Stimulated activated CD4-positive, alpha-beta T cell treated with anti-CD3 and anti-CD28 coated beads, Interleukin-1b, Interleukin-23, amount 100 ng/mL, for 48 hours (primary cell): ENCODE measurements around the gene FAM117B.
"Not testable (repeated sequence)": the region's sequence is repeated elsewhere in the genome, so short reads cannot be mapped to it uniquely, and the experiment has no call there.

ENCODE experiments used
- DNase-seq: peaks from one replicate; pipeline ENCODE4 v3.0.0-alpha.2; 2020

FAM117B gene

DNA sequence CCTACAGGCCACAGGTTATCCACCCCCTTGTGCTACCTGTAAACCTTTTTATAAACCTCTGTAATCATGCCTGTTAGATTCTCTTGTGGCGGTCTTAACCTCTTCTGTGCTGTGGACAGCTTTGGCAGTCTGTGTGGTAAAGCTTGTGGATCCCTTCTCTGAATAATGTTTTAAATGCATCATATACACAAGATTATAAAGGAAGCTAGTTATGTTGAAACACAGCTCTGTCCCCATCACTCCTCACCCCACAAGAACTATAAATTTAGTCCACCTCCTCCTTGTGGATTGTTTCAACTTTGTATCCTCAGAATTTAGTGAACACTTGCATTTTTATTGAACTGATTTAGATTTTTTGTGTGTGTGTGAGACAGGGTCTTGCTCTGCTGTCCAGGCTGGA lies 129.1 kb downstream of the FAM117B start:
- DNase-seq: no peak

GRCh38 chr2:202764991-202765390 lies 130.2 kb downstream of the FAM117B start:
- no peak for DNase-seq

DNA sequence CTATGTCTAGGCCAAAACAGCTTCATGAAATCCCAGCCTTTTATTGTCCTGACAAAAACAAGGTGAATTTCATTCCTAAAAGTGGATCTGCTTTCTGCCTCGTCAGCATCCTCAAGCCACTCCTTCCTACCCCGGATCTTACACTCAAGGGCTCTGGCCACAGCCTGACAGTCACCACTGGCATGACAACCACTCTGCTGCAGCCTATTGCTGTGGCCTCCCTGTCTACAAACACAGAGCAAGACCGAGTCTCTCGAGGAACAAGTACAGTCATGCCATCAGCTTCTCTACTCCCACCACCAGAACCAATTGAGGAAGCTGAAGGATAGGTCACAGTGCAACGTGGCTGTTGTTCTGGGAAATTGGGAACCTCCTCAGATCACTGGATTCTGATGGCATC lies 130.7 kb downstream of the FAM117B start:
- no peak for DNase-seq

DNA sequence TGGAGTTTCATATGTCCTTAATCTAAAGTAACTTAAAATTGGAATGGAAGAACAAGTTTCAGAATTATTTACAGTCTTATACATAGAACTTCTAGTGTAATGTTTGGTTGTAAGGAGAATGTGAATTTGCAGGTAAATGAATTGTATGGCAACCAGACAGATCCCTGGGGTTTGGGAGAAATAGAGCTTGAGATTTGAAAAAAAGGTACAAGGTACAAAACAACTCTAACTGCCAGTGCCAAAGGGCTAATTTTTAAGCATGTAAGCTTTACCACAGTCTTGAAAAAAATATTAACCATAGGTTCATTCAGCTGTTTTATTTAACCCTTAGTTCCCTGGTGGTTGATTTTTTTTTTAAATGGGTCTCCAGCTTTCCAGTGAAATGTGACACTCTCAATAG lies 133.5 kb downstream of the FAM117B start:
- no peak for DNase-seq

- no peak for DNase-seq
Observed at GRCh38 chr2:202769201-202769600, 134.4 kb downstream of the FAM117B start.

DNA sequence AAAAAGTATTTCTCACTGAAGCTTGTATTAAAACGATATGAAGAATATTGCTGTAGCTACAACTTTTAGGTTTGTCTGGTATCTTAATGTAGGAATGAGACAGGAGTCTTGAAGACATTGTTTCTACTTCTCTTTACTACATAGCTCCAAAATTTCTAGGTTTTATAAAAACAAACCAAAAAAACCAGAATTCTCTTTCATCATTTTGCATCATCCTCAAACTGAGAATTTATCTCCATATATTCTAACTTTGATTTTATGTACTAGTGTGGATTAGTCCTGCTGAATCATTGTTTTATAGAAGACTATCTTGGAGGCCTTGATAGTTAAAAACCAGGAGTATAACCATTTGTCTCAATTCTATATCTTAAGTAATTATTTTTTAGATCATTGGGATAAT lies 136.6 kb downstream of the FAM117B start:
- DNase-seq: no peak

- no peak for DNase-seq
Observed at GRCh38 chr2:202771741-202772460, 137.1 kb downstream of the FAM117B start.

DNA sequence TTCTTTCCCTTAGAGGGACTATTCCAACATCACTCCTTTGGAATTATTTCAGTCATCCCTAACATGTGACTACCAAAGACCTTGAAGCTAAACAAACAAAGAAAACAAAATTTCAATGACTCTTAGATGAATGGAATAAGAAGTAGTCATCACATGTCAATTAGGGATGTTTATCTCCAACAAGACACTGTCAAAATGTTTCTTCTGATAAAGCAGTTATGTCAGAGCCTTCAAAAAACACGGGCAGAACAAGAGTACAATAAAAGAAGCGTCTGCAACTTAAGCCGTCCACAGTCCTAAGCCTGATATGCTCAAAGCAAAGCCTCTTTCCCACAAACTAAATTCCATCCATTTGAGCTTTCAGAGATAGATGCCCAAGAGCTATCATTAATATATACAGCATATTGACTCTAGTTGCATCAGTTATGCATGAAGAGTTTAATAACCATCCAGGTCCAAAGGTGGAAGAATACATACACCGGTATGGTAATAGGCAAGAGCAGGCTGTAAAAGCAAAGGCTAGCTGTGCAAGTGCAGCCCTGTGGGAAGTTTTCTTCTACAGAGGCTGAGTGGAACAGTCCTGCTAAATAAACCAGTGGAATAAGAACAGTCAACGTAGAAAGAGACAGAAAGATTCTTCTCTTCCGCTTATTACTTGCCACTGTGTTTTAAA lies 138.7 kb downstream of the FAM117B start:
- no peak for DNase-seq

DNA sequence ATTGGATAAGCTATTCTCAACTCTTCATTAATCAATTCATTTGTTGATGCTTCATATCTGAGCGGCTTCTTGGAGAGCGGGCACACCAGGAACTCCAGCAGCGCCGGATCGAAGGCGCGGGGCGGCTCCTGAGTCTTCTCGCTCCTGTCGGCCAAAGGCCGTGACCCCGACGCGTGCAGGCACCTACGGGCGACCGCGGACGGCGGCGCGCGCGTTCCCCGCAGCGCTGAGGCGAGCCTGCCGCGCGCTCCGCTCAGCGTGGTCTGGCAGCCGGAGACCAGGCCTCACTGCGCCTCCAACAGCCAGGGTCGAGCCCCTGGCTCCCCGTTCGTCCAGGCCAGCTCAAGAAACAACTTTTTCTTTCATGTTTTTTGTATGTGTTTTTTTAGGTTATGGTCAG lies 139.3 kb downstream of the FAM117B start:
- no peak for DNase-seq

DNA sequence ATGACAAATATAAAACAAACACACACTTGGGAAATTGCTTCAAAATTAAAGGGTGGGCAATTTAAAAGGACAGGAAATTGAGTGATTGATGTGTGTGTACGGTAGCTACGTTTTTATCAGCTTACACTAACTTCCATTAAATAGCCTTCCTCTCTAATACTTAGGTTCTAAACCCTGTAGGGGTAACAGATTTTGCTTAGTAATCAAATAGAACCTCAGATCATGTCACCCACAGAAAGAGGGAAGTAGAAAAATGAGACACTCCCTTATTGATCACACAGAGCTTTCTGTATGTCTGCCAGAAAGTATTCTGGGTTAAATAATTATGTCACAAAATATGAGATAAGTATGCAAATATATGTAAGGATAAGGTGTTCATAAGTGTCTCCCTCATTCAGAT lies 143.4 kb downstream of the FAM117B start:
- DNase-seq: no peak

- no peak for DNase-seq
Observed at GRCh38 chr2:202780514-202781021, 145.8 kb downstream of the FAM117B start.

DNA sequence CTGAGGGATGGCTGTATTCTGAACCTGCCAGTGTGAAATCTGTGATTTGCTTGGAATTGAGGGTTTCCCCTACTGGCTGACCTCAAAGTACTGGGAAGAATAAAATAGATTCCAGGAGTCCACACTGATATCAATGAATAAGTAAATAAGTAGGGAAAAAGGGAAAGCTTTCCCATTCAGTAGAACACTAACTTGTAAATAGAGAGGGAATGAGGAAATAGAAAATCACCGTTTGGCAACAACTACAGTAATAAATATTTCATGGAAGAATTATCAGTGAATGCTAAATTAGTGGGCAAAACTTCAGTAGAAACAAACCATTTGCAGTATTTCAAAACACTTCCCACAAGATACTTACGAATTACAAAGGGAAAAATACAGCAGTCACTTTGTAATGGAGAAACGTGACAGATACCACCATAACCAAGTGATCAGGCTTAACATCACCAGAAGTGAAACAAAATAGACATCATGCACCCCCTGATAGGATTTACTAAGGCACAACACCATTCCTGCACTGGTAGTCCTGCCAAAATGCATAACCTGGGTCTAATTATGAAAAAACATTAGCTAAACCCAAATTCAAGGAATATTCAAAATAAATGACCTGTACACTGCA lies 148.3 kb downstream of the FAM117B start:
- no peak for DNase-seq

DNA sequence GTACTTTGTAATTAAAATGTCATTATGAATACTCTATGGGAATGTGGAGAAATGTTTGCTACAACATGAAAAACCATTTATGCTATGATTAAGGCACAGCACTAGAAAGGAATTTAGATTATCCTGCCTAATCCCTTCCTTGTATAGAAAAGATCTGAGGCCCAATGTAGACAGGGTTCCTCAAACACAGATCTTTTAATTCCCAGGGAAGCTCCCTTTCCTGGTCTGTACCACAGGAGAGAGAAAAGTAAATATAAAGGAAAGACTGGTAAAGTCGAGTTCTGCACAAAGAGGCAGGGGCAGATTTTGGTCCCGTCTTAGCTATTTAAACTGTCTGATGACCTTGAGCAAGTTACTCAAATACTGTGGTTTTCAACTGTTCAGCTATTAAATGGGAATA lies 152.1 kb downstream of the FAM117B start:
- DNase-seq: no peak

DNA sequence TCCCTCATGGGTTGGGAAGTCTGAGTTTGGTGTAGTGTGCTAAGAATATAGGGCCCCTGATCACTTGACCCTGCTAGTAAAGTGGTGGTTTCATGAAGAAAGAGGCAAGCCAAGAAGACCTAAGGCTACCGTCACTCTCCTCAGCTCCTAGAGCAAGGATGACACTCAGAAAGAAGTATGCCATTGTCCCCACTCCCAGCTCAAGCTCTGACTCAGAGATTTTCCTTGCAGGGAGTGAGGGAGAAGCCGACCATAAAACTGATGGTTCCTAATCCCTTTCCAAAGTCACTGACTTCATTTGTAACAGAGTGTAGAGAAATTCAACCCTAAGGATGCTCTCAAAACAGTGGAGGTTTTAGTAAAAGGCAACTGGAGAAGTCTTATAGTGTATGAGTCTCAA lies 155.9 kb downstream of the FAM117B start:
- no peak for DNase-seq

- DNase-seq: no peak
Observed at GRCh38 chr2:202797944-202798343, 163.2 kb downstream of the FAM117B start.

- not testable (repeated sequence) for DNase-seq
Observed at GRCh38 chr2:202805911-202806310, 171.1 kb downstream of the FAM117B start.

DNA sequence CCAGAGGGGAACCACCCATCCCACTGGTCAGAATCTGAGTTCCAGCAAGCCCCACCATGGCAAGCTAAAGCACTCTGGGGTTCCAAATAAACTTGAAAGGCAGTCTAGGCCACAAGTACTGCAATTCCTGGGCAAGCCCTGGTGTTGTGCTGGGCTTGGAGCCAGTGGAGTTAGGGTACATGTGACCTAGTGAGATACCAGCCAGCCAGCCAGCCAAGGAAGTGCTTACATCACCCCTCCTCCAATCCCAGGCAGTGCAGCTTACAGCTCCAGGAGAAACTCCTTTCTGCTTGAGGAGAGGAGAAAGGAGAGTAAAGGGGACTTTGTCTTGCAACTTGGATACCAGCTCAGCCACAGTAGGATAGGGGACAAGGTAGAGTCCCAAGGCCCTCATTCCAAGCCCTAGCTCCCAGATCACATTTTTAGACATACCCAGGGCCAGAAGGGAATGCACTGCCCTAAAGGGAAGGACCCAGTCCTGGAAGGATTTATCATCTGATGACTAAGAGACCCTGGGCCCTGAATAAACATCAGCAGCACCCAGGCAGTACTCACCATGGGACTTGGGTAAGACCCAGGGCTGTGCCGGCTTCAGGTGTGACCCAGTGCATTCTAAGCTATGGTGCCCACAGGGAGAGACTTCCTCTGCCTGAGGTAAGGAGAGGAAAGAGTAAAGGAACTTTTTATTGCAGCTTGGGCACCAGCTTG lies 172.8 kb downstream of the FAM117B start:
- DNase-seq: not testable (repeated sequence)

GRCh38 chr2:202808754-202809153 lies 174.0 kb downstream of the FAM117B start:
- no peak for DNase-seq

GRCh38 chr2:202813387-202813786 lies 178.6 kb downstream of the FAM117B start:
- no peak for DNase-seq

DNA sequence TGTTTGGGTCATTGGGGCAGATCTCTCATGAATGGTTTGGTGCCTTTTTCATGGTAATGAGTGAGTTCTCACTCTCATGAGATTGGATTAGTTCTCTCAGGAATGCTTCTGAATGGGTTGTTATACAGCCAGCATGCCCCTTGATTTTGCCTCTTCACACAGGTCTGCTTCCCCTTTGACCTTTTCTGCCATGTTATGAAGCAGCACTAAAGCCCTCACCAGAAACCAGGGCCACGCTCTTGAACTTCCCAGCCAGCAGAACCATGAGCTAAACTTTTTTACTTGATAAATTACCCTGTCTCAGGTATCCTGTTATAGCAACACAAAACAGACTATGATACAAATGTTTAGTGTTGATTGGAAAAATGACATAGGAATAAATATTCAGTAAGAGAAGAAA lies 179.5 kb downstream of the FAM117B start:
- DNase-seq: no peak

GRCh38 chr2:202815548-202816360 lies 181.0 kb downstream of the FAM117B start:
- no peak for DNase-seq

- DNase-seq: no peak
Observed at GRCh38 chr2:202817771-202818170, 183.0 kb downstream of the FAM117B start.

DNA sequence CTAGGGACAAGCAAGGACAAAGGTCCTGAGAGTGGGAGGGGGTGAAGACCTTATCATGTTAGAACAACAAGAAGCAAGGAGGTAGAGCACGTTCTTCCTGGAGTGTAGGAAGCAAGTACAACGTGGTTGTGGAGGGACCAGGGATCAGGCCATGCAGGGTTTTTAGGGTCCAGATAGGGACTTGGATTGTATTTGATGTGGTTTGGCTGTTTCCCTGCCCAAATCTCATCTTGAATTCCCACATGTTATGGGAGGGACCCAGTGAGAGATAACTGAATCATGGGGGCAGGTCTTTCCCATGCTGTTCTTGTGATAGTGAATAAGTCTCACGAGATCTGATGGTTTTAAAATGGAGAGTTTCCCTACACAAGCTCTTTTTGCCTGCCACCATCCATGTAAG lies 183.6 kb downstream of the FAM117B start:
- DNase-seq: no peak
